Endothelial cell of umbilical vein (primary cell): ENCODE results near the gene APOL4. TPM values are rescaled to one million over a fixed set of nuclear protein-coding genes. Genes with fewer than 3 reads are reported as not detected.

Experiments used
- BruUV-seq: library from RNA; stranded (reverse); fragments of 400-500 nt; replicated peaks from 2 replicates; lab custom pipeline; 2021; lab: Mats Ljungman, UMichigan
- CTCF ChIA-PET: fragments of 300-600, 350-600 bp; sonication (Branson Sonifier 250); formaldehyde crosslinking; loops from one replicate; lab custom pipeline; 2021; ENCODE audit warnings: antibody characterized with exemption, inconsistent platforms; lab: Charles Lee
- POLR2A ChIA-PET: fragments of 300-600, 350-600 bp; sonication (Branson Sonifier 250); formaldehyde crosslinking; loops from one replicate; lab custom pipeline; 2021; ENCODE audit warnings: antibody characterized with exemption, inconsistent platforms; lab: Charles Lee
- DNase-seq: peaks from one replicate; pipeline ENCODE4 v3.0.0-alpha.2; 2011; ENCODE audit warnings: low read depth, low spot score
- FAIRE-seq: peaks from 2 replicates; lab custom pipeline; 2011; peaks lifted over from hg19 to GRCh38; lab: Jason Lieb, UNC
- H2AFZ ChIP-seq: 2 replicates; pipeline ENCODE4 v1.6.0; 2012; ENCODE audit warnings: low read depth, low read length, control low read depth, inconsistent platforms
- H3K27ac ChIP-seq: 2 replicates; pipeline ENCODE4 v1.5.1; 2011; ENCODE audit warnings: low read depth, mild to moderate bottlenecking, control low read depth, low read length, moderate library complexity; ENCODE audit not compliant: insufficient read depth
- H3K27me3 ChIP-seq, 2 experiments: 2 replicates each; pipeline versions ENCODE4 v1.6.0 to v1.6.1; 2011; ENCODE audit warnings: low read length in 2 of 2, mixed read lengths in 1 of 2; ENCODE audit not compliant: control insufficient read depth in 2 of 2, insufficient read depth in 2 of 2
- H3K36me3 ChIP-seq, 2 experiments: 2 replicates in 1 of 2; 3 replicates in 1 of 2; pipeline ENCODE4 v1.5.1; 2011; ENCODE audit warnings: low read length in 2 of 2, mild to moderate bottlenecking in 1 of 2, moderate library complexity in 1 of 2; ENCODE audit not compliant: control insufficient read depth in 2 of 2, insufficient read depth in 2 of 2; ENCODE audit errors: extremely low read depth in 1 of 2
- H3K4me1 ChIP-seq: 3 replicates; pipeline ENCODE4 v1.5.1; 2011; ENCODE audit warnings: mild to moderate bottlenecking, low read length; ENCODE audit not compliant: control insufficient read depth, insufficient read depth; ENCODE audit errors: extremely low read depth
- H3K4me2 ChIP-seq: 2 replicates; pipeline ENCODE4 v1.6.1; 2011; ENCODE audit warnings: low read length, control low read depth, mixed read lengths; ENCODE audit not compliant: insufficient read depth
- H3K4me3 ChIP-seq, 3 experiments: fragments of 200-600 bp in 1 of 3; sonication (generic), shearing (Covaris generic) in 1 of 3; replicated peaks in 1 of 3; 2 replicates each; pipeline ENCODE4 v1.5.1; 2011 to 2016; ENCODE audit warnings: control low read depth in 3 of 3, low read length in 3 of 3, mild to moderate bottlenecking in 2 of 3, inconsistent platforms in 1 of 3, low read depth in 1 of 3, moderate library complexity in 1 of 3; ENCODE audit not compliant: insufficient read depth in 1 of 3
- H3K79me2 ChIP-seq: 2 replicates; pipeline ENCODE4 v1.6.0; 2012; ENCODE audit warnings: low read length, inconsistent platforms; ENCODE audit not compliant: control insufficient read depth, insufficient read depth
- H3K9ac ChIP-seq: replicated peaks from 2 replicates; pipeline ENCODE3; 2011; ENCODE audit warnings: low read length, control low read depth; ENCODE audit not compliant: insufficient read depth; ENCODE audit errors: extremely low read depth
- H3K9me1 ChIP-seq: replicated peaks from 3 replicates; pipeline ENCODE4 v1.6.0; 2011; ENCODE audit warnings: mild to moderate bottlenecking, low read length; ENCODE audit not compliant: control insufficient read depth, insufficient read depth; ENCODE audit errors: extremely low read depth
- H3K9me3 ChIP-seq: replicated peaks from 2 replicates; pipeline ENCODE4 v1.5.1; 2012; ENCODE audit warnings: low read length, inconsistent platforms; ENCODE audit not compliant: control insufficient read depth, insufficient read depth
- H4K20me1 ChIP-seq: replicated peaks from 2 replicates; pipeline ENCODE3; 2011; ENCODE audit warnings: mild to moderate bottlenecking, low read length; ENCODE audit not compliant: control insufficient read depth, insufficient read depth; ENCODE audit errors: extremely low read depth
- CTCF ChIP-seq, 2 donors: IDR thresholded peaks; 1 replicate in 1 of 2; 2 replicates in 1 of 2; pipeline ENCODE4 v1.5.1; 2011; ENCODE audit warnings: low read length in 2 of 2, mild to moderate bottlenecking in 2 of 2, moderate library complexity in 2 of 2, control low read depth in 1 of 2, inconsistent platforms in 1 of 2, low read depth in 1 of 2; ENCODE audit not compliant: insufficient read depth in 1 of 2; ENCODE audit errors: extremely low read depth in 1 of 2
- EZH2 ChIP-seq: IDR thresholded peaks from 2 replicates; pipeline ENCODE4 v1.6.1; 2012; ENCODE audit warnings: borderline replicate concordance, low read depth, mild to moderate bottlenecking, moderate library complexity, low read length, inconsistent platforms; ENCODE audit not compliant: severe bottlenecking
- FOS ChIP-seq: IDR thresholded peaks from 2 replicates; pipeline ENCODE4 v1.6.1; 2011; ENCODE audit warnings: mild to moderate bottlenecking, low read length, moderate library complexity, borderline replicate concordance; ENCODE audit not compliant: insufficient read depth
- GATA2 ChIP-seq: IDR thresholded peaks from 2 replicates; pipeline ENCODE4 v1.7.0; 2011; ENCODE audit warnings: low read depth, mild to moderate bottlenecking, moderate library complexity, mixed read lengths, low read length; ENCODE audit not compliant: insufficient read length, insufficient read depth
- JUN ChIP-seq: IDR thresholded peaks from 2 replicates; pipeline ENCODE4 v1.6.1; 2011; ENCODE audit warnings: borderline replicate concordance, low read depth; ENCODE audit not compliant: insufficient read length, insufficient read depth
- MAX ChIP-seq: IDR thresholded peaks from 2 replicates; pipeline ENCODE4 v1.6.1; 2011; ENCODE audit not compliant: insufficient read depth, insufficient read length
- MYC ChIP-seq: IDR thresholded peaks from one replicate; pipeline ENCODE4 v1.6.1; 2011; ENCODE audit warnings: mild to moderate bottlenecking, low read depth, low read length
- POLR2A ChIP-seq: IDR thresholded peaks from 2 replicates; pipeline ENCODE4 v1.6.1; 2012; ENCODE audit warnings: low read depth, mild to moderate bottlenecking, control low read depth, low read length
- POLR2AphosphoS5 ChIP-seq: IDR thresholded peaks from 2 replicates; pipeline ENCODE4 v1.6.1; 2012; ENCODE audit warnings: low read depth, mild to moderate bottlenecking, control low read depth, low read length, moderate library complexity; ENCODE audit not compliant: insufficient read depth
- dilution Hi-C: fragments of 300-500 bp; cut with MboI; formaldehyde crosslinking; loops from one replicate; pipeline ENCODE4 v1.15.0; 2019; ENCODE audit warnings: low sequenced_read_pairs; ENCODE audit not compliant: extremely low pct_ligation_motif_present
- intact Hi-C: fragments of 100-400 bp; cut with micrococcal nuclease; formaldehyde crosslinking; loops from one replicate; pipeline ENCODE4 v1.10.0; 2022
- polyA plus RNA-seq, 4 experiments: library from polyadenylated mRNA; depleted of rRNA in 3 of 4; stranded (reverse) in 3 of 4; unstranded in 1 of 4; fragments of >200 nt; gene quantifications; 2 replicates each; pipeline versions ENCODE4 v1.2.1 to v1.2.3, GENCODE V29; 2011 to 2012; ENCODE audit warnings: missing spikeins in 1 of 4
- total RNA-seq: library from RNA; stranded (reverse); gene quantifications from 2 replicates; pipeline ENCODE4 v1.2.3, GENCODE V29; 2021

The APOL4 gene
- total and polyA plus RNA-seq, 2 donors (not counting 3 experiments of a cell fraction or from before 2014, with no cell fraction given), result 0.33 to 0.97 TPM

GRCh38 chr22:36156119-36156514 lies 45.5 kb downstream of the APOL4 start:
- ChIA-PET POLR2A (no interaction called here), CTCF (interaction anchor here (0.9 to 4.3 kb wide), 7 partner anchors 11 to 82 kb away, joined by 3 to 26 read pairs (median 6); partner anchors contain the start of gene APOL2)
- peaks cover 41% of the 10 kb centered on the region for H3K4me1 ChIP-seq
- H3K79me2 ChIP-seq, result no peaks in the 10 kb centered on the region
- H4K20me1 ChIP-seq, result no peaks in the 10 kb centered on the region
- H3K27ac ChIP-seq, result peak overlapping the region; percentile 98
- peak overlapping the region; percentile 64 for H2AFZ ChIP-seq
- peak overlapping the region in 1 of 3 experiments; percentile 14 for H3K4me3 ChIP-seq
- no peaks in the 10 kb centered on the region for H3K9me1 ChIP-seq
- TF ChIP-seq EZH2 (no peak), MYC (no peak), JUN (no peak), POLR2AphosphoS5 (no peak), POLR2A (no peak), FOS (no peak), GATA2 (no peak), CTCF (IDR thresholded peaks at IDR 0.05; ENCODE audit: extremely low read depth in 1 of 2, insufficient read depth in 1 of 2, low read depth in 1 of 2, low read length in 2 of 2) (no peak), MAX (no peak)
- no TSS peak for BruUV-seq
- peak overlapping the region; percentile 96 for H3K4me2 ChIP-seq
- intact Hi-C loops, result no loop called here
- dilution Hi-C loops, result no loop called here
- no peaks in the 10 kb centered on the region for H3K36me3 ChIP-seq
- DNase-seq (no peak), FAIRE-seq (no peak)
- peak overlapping the region; percentile 89 for H3K9ac ChIP-seq
- H3K9me3 ChIP-seq, result no peaks in the 10 kb centered on the region
- no peaks in the 10 kb centered on the region for H3K27me3 ChIP-seq
